Thyroid gland (tissue), 4 donors: ENCODE data around the gene SLC43A2.

ENCODE experiments used
- CTCF ChIP-seq, 6 experiments: fragments of 200-600 bp in 3 of 6; fragments of 450-650 bp in 3 of 6; sonication (generic) in 3 of 6; IDR thresholded peaks; one replicate each; pipeline ENCODE4 v1.5.1; 2016 to 2019; ENCODE audit warnings: antibody characterized with exemption in 6 of 6, mild to moderate bottlenecking in 2 of 6, inconsistent platforms in 1 of 6, moderate library complexity in 1 of 6
- POLR2A ChIP-seq, 2 donors: fragments of 450-650 bp; IDR thresholded peaks; one replicate each; pipeline ENCODE4 v1.6.1; 2017; ENCODE audit warnings: antibody characterized with exemption in 2 of 2, mild to moderate bottlenecking in 2 of 2, moderate library complexity in 1 of 2

GRCh38 chr17:1519678-1520077 lies 109.0 kb downstream of the SLC43A2 start:
- TF ChIP-seq CTCF (IDR thresholded peaks at IDR 0.05) (no peak), POLR2A (IDR thresholded peaks at IDR 0.05) (no peak)
